GM20431 (cell line): Measurements from ENCODE around the gene DDX42.

Experiments used
- in situ Hi-C: fragments of 300-500 bp; cut with MseI, MboI; formaldehyde crosslinking; loops from one replicate; pipeline ENCODE4 v1.15.0; 2020; ENCODE audit warnings: low sequenced_read_pairs; ENCODE audit not compliant: unreplicated experiment

DDX42 gene

DNA sequence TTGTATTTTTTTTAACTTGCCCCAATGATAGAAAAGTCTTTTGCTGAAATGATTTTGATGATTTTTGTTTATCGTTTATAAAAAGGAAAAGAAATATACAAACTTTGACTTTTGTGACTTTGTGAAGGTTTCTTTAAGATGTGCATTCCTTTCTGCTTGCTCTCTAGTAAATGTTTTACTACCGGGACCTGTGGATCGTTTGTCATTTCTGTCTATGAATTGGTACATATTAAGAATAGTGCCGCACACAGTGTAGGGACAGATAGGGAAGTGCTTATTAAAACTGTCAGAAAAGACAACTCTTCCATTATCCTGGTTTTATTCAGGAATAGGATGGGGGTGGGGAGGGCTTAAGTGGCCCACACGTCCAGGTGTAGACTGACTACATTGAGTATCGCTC is 45.2 kb downstream of the DDX42 start:
- in situ Hi-C loops, result no loop called here

DNA sequence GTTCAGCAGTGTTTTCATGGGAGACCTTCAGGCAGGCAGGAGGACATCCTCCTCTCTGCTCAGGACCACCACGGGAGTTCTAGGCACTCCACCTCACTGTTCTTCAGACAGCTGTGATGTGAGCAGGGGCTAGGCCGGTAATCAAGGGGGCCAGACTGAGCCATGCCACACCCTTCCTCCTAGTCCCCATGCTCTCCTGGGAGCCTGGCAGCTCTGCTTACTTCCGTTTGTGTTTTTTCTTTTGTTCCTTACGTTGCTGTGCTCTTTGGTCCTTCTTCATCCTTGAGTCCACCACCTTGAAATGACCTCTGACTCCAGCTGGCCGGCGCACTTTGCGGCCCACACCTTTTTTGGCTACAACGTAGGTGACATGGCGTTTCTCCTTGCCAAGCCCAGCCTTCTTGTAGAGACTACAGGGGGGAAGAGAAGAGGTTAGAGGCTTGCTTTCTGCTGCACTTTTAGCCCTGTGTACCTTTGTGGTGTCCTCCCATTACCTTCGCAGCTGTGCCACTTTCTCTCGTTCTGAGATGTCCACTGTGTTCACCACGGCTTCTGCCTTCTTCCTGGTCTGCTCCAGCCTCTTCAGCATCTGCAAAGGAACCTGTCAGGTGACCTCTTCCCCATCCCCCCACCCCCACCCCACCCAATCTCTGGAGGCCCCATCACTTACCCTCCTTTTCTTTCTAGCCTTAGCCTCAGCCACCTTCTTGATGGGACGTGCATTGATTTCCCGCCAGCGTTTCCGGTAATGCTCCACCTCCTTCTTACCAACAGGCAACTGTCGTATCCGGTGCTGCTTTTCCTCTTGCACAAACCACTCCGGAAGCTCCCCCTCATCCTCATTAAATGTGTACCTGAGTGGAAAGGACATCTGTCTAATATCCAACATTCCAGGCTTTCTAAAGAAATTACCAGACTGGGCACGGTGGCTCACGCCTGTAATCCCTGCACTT is 45.9 kb downstream of the DDX42 start:
- in situ Hi-C loops, result no loop called here

DNA sequence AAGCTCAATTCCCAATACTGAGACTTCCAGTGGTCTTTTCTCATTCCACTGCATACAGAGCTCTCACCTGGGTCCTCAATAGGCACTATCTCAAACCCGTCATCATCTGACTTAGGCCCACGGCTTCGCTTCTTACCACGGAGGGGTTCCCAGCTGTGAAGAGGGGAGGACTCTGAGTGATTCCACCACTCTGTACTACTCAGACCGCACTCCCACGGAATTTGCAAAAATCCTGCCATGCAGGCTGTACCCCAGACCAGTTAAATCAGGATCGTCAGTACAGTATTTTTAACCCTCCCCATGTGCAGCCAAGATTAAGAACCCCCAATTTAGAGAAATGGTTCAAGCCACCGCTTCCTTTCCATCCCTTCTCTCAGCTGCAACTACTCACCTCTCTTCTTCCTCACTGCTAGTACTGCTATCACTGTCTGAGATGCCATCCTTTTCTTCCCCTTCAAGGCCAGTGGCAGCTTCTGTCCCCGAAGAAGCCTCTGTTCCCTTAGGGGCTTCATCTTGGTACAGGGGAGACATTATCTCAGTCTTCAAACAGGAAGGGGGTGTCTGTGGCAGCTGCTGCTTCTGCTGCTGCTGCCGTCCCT is 47.1 kb downstream of the DDX42 start:
- in situ Hi-C loops, result no loop called here

DNA sequence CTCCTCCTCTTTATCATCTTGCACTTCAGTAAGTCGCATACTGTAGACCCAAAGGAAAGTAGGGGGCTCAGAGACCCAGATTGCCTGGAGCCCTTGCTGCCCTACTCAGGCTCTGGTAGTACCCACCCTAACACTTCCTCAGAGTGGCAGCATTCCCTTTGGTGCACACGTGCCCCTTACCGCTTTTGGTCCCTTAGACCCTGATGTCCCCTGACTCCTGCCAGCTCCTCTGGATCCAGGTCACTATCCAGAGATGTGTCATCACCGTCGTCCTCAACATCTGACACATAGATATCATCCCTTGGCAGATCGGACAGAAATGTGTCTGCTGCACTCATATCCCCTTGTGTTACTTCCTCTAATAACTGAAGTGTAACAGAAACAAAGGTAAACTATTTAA is 47.8 kb downstream of the DDX42 start:
- in situ Hi-C loops, result no loop called here

DNA sequence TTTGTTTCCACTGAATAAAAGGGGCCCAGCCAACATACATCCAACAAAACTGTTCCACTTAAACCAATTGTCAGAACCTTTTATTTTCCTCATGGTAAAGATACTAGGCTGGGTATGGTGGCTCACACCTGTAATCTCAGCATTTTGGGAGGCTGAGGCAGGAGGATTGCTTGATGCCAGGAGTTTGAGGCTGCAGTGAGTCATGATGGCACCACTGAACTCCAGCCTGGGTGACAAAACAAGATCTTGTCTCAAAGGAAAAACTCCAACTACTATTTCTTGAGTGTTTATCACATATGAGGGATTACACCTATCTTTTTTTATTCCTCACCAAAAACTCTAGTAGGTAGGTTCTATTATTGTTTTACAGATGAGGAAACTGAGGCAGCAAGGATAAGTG is 48.6 kb downstream of the DDX42 start:
- in situ Hi-C loops, result no loop called here

DNA sequence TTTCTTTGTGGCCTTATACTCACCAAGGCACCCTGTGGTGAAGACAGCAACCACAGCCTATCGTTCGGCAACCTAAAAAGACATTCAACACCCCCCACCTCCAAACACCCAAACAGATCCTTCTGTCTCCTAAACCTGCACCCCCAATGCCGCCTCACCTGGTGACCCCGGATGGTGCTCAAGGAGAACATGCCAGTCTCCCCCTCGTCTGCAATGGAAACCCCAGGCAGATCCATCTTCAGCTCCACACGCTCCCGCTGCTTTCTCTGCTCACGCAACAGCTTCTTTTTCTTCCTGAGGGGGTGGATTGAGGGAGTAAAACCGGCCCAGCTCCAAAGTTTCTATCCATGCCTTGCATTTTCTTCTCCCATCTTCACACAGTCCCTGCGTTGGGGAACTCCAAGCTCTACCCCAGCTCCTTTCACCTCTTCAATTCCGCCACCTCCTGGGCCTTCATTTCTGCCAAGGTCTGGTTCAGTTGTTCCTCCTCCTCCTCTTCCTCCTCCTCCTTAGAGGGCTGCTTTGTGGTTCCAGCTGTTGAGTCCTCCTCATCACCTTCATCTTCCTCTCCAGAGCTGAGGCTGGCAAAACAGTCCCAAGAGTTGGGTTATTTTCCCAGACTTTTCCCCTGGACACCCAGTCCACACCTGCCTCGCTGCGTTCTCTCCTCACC is 49.8 kb downstream of the DDX42 start:
- in situ Hi-C loops, result no loop called here

GRCh38 chr17:63824362-63824761 is 50.4 kb downstream of the DDX42 start:
- in situ Hi-C loops, result no loop called here

DNA sequence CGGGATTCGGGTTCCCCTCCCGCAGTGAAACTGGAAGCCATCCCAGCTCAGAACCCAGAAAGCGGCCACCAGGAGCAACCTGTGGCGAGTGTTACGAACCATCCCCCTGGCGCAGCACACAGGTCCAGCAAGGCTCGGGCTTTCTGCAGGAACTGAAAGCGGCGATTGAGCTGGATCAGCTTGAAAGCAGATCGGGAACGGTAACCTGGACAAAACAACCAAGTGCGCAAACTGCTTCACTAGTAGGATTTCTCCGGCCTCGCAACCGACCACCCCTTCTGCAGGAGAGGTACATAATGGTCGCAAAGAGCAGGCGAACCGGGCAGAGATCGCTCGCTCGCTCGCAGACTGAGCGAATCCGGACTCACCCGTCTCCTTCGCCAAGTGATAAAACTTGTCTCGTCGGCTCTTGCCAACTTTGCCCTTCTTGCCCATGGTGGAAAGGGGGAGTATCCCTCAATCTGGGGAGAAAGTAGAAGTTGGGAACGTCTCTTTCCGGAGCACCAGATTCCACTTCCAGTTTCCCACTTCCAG is 52.6 kb downstream of the DDX42 start:
- in situ Hi-C loops, result loop anchor here (25.0 kb wide), 1 partner anchor 389 kb away; the partner anchor contains the start of gene CYB561

GRCh38 chr17:63827002-63827800 is 53.2 kb downstream of the DDX42 start, which contains the start of the genes FTSJ3 and PSMC5:
TSS of gene FTSJ3 (minus strand) at chr17:63827663. CDS start at chr17:63826902, 761 bp downstream.
TSS of gene PSMC5 (plus strand) at chr17:63827431. CDS start at chr17:63827491, 60 bp downstream.
- in situ Hi-C loops, result loop anchor here (25.0 kb wide), 1 partner anchor 390 kb away; the partner anchor contains the start of gene CYB561

- in situ Hi-C loops, result loop anchor here (25.0 kb wide), 1 partner anchor 391 kb away; the partner anchor contains the start of gene CYB561
These were observed 53.8 kb downstream of the DDX42 start for GRCh38 chr17:63827801-63828221.

DNA sequence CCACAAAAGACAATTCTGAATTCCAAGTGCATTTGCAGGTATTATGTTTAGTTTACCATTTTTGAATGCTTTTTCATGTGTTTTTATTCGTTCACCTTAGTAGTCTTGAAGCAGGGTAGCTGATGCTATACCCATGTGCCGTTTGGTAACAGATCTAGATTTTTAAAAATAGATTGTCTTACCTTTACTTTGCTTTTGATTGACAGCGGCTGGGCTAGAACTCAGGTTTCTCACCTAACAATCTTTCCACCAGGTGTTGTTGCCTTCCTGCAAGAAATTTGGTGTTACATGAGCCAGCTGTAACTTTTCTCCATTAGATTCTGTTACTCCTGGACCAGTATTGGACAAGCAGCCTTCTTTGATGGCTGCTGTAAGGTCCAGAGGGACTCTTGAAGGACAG is 55.0 kb downstream of the DDX42 start:
- in situ Hi-C loops, result loop anchor here (25.0 kb wide), 1 partner anchor 392 kb away; the partner anchor contains the start of gene CYB561

- in situ Hi-C loops, result loop anchor here (25.0 kb wide), 1 partner anchor 393 kb away; the partner anchor contains the start of gene CYB561
These were observed 56.3 kb downstream of the DDX42 start for GRCh38 chr17:63830278-63830677.

DNA sequence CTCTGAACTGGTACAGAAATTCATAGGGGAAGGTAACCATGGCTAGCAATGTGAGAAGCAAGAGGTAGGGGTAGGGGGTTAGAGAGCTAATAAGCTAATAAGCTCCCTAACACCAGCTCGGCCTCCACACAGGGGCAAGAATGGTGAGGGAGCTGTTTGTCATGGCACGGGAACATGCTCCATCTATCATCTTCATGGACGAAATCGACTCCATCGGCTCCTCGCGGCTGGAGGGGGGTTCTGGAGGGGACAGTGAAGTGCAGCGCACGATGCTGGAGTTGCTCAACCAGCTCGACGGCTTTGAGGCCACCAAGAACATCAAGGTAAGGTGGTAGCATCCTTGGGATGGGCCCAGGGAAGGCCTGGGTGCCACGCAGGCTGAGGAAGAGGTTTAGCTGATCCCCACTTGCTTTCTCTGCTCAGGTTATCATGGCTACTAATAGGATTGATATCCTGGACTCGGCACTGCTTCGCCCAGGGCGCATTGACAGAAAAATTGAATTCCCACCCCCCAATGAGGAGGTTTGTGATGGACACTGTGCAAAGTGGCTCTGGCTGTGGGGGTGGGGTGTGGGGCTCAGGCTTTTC is 57.0 kb downstream of the DDX42 start:
- in situ Hi-C loops, result loop anchor here (25.0 kb wide), 1 partner anchor 394 kb away; the partner anchor contains the start of gene CYB561

- in situ Hi-C loops, result loop anchor here (25.0 kb wide), 1 partner anchor 394 kb away; the partner anchor contains the start of gene CYB561
These were observed 57.5 kb downstream of the DDX42 start for GRCh38 chr17:63831505-63831904.

DNA sequence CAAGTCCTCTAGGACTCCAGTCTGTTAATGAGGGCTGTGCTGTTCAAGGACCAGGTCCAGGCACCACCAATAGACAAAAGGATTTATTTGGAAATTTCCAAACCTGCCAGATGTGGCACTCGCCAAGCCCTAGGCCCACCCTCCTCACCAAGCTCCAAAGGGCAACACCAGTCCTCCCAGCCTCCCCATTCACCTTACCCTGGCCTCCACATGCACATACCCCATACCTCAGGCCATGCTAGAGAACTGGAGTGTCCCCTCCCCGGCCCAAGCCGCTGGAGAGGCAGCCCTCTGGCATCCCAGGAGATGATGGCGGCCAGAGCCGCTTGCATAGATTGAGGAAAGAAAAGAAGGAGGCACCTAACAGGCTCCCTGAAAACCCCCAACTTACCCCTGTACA is 58.0 kb downstream of the DDX42 start:
- in situ Hi-C loops, result loop anchor here (25.0 kb wide), 1 partner anchor 395 kb away; the partner anchor contains the start of gene CYB561

GRCh38 chr17:63832455-63832854 is 58.5 kb downstream of the DDX42 start:
- in situ Hi-C loops, result loop anchor here (25.0 kb wide), 1 partner anchor 395 kb away; the partner anchor contains the start of gene CYB561

GRCh38 chr17:63833026-63833740 is 59.2 kb downstream of the DDX42 start:
- in situ Hi-C loops, result loop anchor here (25.0 kb wide), 1 partner anchor 396 kb away; the partner anchor contains the start of gene CYB561
